Esophagus squamous epithelium (tissue), 4 donors: ENCODE results near the gene METAP1D.

ENCODE experiments used
- POLR2A ChIP-seq, 4 donors: fragments of 450-650 bp; IDR thresholded peaks; one replicate each; pipeline ENCODE4 v1.6.1; 2017; ENCODE audit warnings: antibody characterized with exemption in 4 of 4, mild to moderate bottlenecking in 4 of 4, moderate library complexity in 3 of 4
- TF ChIP-seq, protein P1 (sequence below), 6 experiments: fragments of 450-650 bp in 4 of 6; fragments of 200-600 bp in 2 of 6; sonication (generic) in 2 of 6; IDR thresholded peaks; one replicate each; pipeline ENCODE4 v1.5.1; 2016 to 2019; ENCODE audit warnings: antibody characterized with exemption in 6 of 6, mild to moderate bottlenecking in 4 of 6, moderate library complexity in 4 of 6

DNA sequence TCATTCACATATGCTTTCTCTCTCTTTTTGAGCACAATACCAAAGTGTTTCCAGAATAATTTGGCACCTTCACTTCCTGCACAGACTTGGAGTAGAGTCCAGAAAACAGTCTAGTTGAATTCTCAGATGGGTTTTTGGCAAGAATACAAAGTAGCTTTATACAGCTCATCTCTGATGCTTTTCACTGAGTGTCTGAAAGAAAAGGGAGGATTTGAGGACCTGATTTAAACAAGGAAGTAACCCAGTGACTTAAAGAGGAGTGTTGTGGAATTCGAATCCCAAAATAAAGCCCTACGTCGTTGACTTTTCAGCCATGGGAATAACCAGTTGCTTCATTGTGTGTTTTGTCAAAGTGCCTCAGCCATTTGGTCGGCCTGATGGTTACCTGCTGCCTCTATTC lies 31.8 kb downstream of the METAP1D start:
- TF ChIP-seq, protein P1, sequence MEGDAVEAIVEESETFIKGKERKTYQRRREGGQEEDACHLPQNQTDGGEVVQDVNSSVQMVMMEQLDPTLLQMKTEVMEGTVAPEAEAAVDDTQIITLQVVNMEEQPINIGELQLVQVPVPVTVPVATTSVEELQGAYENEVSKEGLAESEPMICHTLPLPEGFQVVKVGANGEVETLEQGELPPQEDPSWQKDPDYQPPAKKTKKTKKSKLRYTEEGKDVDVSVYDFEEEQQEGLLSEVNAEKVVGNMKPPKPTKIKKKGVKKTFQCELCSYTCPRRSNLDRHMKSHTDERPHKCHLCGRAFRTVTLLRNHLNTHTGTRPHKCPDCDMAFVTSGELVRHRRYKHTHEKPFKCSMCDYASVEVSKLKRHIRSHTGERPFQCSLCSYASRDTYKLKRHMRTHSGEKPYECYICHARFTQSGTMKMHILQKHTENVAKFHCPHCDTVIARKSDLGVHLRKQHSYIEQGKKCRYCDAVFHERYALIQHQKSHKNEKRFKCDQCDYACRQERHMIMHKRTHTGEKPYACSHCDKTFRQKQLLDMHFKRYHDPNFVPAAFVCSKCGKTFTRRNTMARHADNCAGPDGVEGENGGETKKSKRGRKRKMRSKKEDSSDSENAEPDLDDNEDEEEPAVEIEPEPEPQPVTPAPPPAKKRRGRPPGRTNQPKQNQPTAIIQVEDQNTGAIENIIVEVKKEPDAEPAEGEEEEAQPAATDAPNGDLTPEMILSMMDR (IDR thresholded peaks at IDR 0.05): no peak
- TF ChIP-seq POLR2A (IDR thresholded peaks at IDR 0.05): no peak
